Heart left ventricle (tissue), 13 donors: ENCODE data around the gene GATA6.

Experiments
- CTCF ChIP-seq, 12 donors: fragments of 200-600 bp; sonication (generic) in 4 of 12; IDR thresholded peaks; one replicate each; pipeline versions ENCODE4 v1.5.0 to v1.8.0; 2018 to 2022; ENCODE audit warnings: antibody characterized with exemption in 12 of 12, mild to moderate bottlenecking in 5 of 12
- POLR2A ChIP-seq, 2 donors: fragments of 450-650 bp; IDR thresholded peaks; one replicate each; pipeline ENCODE4 v1.6.1; 2017; ENCODE audit warnings: antibody characterized with exemption in 2 of 2, mild to moderate bottlenecking in 2 of 2, moderate library complexity in 2 of 2
- donor health status: ischemic (EF 13 %, LVEDD 7.1; RV severe dilation, severe dysfunction).
- donor health status: DM: no; HTN: yes; CAD: no.
- donor health status: DM: no; HTN: no; CAD: no.
- donor health status: ischemic (EF 25% LVEDD 6.9; RV normal size, moderate dysfunction).
- donor health status: ischemic (EF 25% LVEDD 5.7; RV mildly dilated, moderate dysfunction).
- donor health status: ischemic (EF 35%, LVEDD 5.7; RV mildly dilated, moderate dysfunction).
- donor health status: nonischemic (EF 11% LVEDD 7.7; RV severe dilation, severe dysfunction).
- donor health status: DM: yes; HTN: yes; CAD: no.
- donor health status: PGD.
- donor health status: ischemic (EF 29% LVEDD 5.4; RV normal size, mild dysfunction).
- donor health status: nonischemic (EF 23%, LVEDD 6.1; RV moderate dilation, normal function).

GRCh38 chr18:22182884-22183697, 13.7 kb downstream of the GATA6 start:
- no peak for TF ChIP-seq CTCF (IDR thresholded peaks at IDR 0.05)
- no peak for TF ChIP-seq POLR2A (IDR thresholded peaks at IDR 0.05)
